Hematopoietic multipotent progenitor cell treated with erythropoietin and hydrocortisone succinate and interleukin-3 and kit ligand, for 8 days (in vitro differentiated cells): ENCODE results near the gene SETD6.
"Not testable (repeated sequence)": the region's sequence is repeated elsewhere in the genome, so short reads cannot be mapped to it uniquely, and the experiment has no call there.

ENCODE experiments used
- DNase-seq: peaks from one replicate; pipeline ENCODE4 v3.0.0-alpha.2; 2015

The SETD6 gene, protein sequence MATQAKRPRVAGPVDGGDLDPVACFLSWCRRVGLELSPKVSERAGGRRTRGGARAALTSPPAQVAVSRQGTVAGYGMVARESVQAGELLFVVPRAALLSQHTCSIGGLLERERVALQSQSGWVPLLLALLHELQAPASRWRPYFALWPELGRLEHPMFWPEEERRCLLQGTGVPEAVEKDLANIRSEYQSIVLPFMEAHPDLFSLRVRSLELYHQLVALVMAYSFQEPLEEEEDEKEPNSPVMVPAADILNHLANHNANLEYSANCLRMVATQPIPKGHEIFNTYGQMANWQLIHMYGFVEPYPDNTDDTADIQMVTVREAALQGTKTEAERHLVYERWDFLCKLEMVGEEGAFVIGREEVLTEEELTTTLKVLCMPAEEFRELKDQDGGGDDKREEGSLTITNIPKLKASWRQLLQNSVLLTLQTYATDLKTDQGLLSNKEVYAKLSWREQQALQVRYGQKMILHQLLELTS

DNA sequence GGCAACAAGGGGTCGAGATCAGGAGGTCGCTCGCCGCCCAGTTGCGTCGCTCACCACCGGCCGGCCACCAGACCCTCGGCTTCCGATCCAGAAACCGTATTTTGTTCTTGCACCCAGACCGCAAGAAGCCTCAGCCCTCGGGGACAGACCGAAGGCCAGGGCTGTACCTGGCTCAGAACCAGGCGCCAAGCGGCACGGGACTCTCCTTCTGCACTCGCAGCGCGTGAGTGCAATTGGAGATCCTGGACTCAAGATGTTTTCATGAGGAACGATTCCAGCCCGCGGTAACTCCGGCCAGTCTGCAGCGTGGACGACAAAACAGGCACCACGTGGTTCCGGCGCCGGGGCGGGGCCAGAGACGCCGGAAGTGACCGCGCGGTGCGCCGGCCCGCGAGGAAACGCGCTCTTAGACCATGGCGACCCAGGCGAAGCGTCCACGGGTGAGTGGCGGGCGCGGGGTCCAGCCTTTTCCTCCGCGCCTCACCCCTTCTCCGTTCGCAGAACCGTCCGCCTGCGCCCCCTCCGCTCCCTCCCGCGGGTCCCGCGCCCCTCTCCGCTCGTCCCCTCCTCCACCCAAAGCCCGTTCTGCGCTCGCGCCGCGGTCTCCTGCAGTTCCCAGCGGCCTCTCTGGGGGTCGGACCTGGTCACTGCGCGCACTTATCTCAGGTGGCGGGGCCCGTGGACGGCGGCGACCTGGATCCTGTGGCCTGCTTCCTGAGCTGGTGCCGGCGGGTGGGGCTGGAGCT lies at the start of gene SETD6:
TSS of gene SETD6 (plus strand) at position 393 of the 746 bp plus-strand sequence. CDS start at position 414, 21 bp downstream.
- DNase-seq, result peak; percentile 86

DNA sequence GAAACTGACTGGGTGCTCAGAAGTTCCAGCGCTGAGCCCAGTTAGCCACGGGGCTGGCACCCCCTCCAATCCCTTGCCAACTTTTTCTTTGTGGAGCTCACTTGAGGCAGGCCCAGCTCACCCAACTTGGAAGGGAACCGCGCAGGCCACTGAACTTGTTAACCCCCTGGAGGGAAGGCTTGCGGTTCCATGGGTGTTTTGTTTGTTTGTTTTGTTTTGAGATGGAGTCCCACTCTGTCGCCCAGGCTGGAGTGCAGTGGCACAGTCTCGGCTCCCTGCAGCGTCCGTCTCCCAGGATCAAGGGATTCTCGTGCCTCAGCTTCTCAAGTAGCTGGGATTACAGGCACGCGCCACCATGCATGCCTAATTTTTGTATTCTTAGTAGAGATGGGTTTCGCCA lies 49.5 kb upstream of the SETD6 start:
- no peak for DNase-seq

DNA sequence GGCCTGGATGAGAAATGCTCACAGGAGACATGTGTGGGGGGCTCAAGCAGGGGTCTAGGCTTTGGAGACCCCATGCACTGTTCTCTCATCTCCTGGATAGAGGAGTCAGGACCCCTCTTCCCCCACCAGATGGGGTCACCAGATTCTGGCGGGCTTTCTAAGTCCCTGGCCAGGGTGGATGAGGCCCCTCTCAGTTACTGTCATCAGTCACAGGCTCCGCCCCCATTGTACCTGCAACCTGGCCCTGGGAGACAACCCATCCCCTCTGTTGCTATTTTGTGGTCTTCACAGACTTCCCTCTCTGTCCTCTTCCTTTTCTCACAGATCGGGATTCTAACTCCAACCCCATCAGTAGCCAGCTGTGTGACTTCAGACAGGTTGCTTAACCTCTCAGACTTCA lies 48.9 kb upstream of the SETD6 start:
- DNase-seq, result no peak

DNA sequence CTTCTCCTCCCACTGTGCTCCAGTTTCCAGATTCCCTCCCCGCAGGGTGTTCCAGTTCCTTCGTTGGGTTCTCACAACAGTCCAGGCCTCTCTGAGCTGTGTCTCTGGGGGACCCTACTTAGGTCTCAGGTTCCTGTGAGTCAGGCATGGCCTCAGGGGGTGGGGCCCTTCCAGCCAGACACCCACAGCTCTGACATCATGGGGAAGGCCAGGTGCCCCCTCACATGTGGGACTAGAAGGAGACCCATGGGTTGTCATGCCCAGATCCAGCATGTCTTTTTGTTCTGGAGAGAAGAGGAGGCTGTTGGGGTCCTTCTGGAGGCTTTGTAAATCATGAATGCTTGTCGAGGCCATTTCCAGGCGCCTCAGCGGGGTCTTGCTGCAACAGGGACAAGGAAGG lies 47.4 kb upstream of the SETD6 start:
- DNase-seq, result no peak

DNA sequence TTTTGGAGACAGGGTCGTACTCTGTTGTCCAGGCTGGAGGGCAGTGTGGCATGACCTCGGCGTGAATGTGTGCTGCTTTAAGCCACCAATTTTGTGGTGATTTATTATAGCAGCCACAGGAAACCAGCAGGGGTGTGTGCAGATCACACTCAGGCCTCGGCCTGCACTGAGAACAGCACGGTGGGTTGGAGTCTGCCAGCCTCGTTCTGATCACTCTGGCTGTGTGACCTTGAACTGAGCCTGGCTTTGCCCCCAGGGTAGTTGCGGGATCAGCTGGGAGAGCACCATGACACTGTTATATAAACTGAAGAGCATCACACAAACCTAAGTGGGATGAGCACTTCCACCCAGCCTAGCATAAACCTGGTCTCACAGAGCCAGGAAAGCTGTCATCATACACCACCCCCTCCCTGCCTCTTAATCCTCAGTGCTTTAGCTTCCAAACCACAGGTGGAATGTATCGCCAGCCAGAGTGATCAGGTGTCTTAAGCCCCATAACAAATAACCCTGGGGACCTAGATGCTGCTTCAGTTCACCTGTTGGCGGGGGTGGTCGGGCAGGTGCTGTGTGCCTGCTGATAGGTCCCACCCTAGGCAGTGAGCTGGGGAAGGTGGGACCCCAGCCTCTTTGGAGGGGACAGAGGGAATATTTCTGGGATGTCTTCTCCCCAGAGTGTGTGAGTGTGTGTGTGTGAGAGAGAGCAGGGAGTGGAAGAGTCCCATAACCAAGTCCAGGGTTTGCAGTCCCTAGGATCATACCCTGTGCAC lies 43.9 kb upstream of the SETD6 start:
- DNase-seq, result no peak

DNA sequence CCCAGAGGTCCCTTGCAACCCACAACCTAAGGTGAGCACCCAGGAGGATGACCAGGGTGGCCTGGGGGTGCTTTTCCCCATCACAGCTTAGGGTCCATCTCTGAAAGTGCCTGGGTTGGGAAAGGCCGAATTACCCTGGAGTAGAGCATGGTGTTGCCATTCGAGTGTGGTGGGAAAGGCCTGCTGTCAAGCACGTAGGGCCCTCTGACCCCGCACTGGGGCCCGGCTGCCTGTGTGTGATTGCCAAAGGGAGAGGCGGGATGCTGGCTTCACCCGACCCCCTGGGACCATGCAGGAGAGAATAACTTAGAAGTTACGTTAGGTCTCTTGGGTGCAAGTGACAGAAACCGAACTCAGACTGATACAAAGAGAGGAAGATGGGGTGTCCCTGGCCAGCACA lies 43.1 kb upstream of the SETD6 start:
- DNase-seq, result no peak

DNA sequence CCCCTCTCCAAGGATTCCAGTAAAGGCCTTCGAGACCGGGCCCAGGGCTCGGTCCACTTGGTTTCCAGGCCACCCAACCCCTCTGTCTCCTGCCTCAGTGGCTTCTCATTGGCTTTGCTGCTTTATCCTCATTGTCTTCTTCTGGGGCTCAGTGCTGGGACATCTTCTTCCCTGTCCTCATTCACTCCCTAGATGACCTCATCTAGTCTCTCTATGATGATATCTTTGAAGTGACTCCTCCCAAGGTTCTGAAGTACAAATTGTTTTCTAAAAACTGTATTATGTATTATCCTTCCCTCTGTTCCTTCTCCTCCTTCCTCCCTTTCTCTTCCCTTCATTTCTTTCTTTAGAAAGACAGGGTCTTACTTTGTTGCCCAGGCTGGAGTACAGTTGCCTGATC lies 42.5 kb upstream of the SETD6 start:
- no peak for DNase-seq

DNA sequence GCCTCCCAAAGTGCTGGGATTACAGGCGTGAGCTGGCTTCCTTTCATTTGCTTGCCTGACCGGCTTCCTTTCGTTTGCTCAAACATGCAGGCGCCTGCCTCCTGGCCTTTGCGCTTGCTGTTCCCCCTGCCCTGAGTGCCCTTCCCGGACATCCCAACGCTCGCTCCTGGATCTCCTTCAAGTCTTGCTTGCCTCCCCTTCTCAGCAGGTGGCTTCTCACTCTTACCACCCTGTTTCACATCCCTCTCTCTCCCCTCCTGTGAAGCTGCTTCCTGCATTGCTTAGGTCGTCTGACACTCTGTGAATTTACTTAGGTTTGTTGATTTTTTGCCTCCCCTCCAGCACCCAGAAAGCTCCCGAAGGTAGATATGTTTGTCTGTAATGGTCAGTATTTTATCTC lies 41.0 kb upstream of the SETD6 start:
- DNase-seq, result no peak

DNA sequence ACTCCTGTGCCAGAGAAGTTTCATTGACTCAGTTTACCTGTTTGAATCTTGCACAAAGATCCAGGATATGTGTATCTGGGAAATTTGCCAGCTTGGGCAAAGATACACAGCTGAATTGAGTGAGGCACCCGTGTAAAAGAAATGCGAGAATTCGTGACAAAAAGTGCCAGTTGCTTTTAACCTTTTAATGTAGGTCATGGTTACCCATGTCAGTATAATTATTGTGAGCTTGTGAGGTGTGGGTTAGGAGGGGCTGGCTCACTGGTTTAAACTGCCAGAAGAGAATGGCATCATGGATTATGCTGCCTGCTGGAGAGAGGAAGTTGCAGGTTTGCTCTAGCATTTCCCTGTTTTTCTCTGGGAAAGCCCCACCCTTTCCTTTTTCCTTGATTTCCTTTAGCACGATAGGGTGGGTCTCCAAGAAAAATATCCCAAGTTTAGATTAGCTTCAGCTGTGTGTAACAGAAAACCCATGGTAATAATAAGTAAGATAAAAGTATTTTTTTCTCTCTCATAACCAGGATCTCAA lies 40.2 kb upstream of the SETD6 start:
- no peak for DNase-seq

DNA sequence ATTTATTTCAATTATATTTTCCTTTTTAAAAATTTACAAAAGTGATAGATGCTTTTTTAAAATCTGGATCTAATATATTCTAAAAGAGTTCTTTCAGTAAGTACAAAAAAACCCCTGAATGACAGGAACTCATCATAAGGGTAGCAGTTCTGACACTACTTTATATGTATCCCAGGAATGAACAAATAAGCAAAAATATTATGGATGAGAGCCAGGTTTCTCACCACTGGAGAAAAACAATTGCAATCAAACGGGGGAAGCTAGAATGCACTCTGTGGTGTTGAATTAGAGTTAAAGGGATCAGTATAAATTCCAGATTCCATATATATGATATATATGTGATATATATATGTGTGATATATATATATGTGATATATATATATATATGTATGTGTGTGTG lies 38.5 kb upstream of the SETD6 start:
- no peak for DNase-seq

DNA sequence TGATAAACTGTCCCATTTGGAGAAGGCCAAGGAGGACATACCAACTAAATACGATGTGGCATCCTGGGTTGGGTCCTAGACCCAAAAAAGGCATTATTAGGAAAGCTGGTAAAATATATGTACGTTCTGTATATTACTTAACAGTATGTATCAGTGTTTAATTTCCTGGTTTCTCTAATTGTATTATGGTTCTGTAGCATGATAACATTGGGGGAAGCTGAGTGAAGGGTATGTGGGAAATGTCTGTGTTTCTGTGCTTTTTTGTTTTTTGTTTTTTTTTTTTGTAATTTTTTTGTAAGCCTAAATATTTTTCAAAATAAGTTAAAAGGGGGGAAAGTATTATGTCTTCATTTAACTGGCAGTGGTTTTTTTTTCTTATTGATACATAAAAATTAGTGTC lies 36.9 kb upstream of the SETD6 start:
- no peak for DNase-seq

DNA sequence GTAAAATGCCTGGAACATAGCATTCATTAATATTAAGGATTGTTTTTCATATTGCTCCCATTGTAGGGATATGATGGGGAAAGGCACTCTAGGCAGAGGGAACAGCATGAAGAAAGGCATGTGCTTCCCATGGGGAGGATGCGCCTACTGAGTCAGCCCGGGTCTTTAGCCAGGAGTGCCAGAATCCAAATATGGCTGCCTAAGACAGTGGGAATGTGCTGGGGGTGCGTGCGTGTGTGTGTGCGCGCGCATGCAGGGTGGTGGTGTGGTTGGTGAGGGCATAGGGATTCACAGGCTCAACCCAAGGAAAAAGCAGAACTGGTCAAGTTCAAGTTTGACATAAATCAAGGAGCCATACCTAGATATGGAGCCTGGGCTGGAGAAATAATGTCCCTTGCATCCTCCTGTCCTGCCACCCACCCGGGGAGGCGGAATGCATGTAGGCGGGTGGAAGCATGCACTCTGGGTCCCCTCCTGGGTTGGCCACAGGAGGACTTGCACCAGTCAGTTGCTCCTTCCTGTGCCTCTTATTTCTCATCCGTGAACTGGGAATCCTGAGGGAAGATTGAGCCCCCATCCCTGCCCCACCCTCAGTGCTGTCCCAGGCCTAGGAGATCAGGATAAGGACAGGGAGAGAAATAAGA lies 34.0 kb upstream of the SETD6 start:
- DNase-seq, result no peak

DNA sequence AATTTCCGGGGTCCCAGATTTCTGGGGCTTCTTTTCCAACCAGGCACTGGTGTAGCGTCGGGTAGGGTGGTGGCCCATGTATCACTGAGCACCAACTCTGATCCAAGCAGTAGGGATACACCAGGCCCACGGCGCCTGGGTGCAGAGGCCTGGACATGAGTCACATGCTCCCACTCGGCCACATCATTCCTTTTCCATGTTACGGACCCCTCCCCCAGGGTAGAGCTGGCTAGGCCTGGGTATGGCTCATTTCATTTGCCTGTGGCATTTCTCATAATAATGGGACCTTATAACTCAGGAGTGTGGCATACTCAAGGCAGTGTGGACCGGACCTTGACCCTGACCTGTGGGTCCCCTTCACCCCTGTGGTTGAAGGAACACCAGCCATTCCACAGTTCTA lies 33.4 kb upstream of the SETD6 start:
- no peak for DNase-seq

DNA sequence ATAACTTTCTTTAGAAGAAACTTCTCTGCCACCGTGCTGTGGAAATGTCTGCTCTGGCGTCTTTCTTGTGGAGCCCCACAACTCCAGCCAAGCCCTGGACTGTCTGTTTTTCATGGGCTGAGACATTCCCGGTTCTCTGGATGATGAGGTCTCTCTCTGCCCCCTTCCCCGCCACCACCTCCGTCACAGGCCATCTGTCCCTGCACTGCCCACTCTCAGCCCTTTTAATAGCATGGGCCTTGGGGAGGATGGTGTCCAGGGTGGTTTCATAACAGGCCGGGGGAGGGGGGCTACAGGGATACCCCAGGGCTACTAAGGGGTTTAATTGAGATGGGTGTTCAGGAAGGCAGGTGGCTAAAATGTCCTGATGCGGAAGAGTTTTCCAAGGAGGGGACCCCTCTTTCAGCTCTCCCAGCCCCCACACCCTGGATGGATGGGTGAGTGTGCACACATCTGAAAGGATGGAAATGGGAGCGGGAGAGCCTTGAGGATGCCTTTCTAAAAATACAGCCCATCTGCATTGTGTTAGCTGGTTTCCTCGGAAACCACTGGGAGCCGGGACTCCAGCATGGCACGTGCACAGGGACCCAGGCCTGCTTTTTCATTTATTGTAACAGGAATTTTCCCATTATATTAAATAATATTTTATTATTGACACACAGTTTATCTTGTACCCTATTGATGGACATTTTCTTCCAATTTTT lies 30.0 kb upstream of the SETD6 start:
- no peak for DNase-seq

DNA sequence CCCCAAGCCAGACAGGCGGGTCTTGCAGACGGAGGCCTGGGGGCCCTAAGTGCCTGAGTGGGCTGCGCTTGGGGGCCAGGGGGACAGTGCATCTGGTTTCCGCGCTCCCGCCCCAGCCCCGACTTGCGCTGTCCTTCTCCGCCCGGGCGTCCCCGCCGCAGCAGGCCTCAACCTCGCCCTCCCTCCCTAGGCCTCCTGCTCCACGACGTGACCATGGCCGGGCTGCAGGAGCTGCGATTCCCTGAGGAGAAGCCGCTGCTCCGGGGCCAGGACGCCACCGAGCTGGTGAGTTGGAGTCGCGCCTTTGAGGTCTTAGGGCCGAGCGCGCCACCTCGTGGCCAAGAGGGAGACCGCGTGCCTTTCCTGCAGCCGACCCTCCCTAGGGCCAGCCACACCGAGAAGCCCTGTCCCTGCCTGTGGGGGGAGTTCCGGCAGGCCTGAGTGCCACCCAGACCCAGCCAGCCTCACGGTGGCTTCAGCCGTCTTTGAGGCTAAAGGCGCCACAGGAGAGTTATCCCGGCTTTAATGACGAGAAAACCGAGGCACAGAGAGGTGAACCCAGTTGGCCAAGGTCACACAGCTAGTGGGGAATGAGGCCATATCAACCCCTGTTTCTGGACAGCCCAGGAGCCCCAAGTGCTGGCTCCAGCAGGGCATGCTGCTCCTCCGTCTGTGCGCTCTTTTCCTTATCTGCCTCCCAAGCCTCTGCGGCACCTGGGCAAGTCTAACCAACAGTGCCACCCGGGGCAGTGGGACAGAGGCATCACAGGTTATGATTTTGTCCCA lies 27.6 kb upstream of the SETD6 start:
- DNase-seq, result peak; percentile 74

DNA sequence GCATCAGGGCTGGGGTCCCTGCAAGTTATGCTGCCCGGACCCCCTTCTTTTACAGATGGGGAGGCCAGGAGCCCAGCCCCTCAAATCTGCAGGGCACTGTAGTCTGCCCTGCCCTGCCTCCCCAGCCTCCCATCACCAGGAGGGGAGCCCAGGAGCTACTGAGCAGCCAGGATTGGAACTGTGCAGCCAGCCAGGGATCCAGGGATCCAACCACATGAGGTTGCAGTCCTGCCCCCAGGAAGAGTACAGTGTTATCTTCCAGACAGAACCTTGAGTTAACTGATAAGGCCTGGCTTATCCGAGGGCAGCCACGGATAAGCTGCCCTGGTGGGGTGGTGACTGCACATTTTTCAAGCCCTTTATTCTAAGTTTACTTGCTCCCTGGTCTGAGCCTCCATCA lies 26.8 kb upstream of the SETD6 start:
- DNase-seq, result peak; percentile 39

DNA sequence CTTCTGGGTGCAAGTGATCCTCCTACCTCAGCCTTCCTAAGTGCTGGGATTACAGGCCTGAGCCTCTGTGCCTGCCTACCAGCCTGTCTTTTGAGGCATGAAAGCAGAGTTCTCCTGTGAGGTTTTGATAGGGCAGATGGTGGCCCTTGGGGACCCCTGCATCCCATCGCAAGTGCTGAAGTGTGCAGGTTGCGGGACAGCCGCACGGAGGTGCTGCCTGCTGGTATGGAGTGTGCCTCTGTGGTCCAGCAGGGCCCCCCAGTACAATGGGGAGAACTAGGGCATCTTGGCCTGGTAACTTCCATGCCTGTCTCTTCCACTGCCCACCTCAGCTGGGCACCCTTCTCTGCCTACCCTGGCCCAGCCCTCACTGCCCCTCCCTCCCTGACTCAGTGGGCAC lies 25.3 kb upstream of the SETD6 start:
- DNase-seq, result no peak

DNA sequence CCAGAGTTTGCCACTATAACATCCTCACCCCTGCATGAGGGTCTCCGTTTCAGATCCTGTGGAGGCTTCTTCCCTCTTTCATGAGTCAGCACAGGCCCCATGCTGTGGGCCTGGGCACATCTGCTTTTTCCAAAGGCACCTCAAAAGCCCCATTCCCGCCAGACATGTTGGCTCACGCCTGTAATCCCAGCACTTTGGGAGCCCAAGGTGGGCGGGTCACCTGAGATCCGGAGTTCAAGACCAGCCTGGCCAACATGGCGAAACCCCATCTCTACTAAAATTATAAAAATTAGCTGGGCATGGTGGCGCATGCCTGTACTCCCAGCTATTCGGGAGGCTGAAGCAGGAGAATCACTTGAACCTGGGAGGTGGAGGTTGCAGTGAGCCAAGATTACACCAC lies 24.8 kb upstream of the SETD6 start:
- DNase-seq, result not testable (repeated sequence)

DNA sequence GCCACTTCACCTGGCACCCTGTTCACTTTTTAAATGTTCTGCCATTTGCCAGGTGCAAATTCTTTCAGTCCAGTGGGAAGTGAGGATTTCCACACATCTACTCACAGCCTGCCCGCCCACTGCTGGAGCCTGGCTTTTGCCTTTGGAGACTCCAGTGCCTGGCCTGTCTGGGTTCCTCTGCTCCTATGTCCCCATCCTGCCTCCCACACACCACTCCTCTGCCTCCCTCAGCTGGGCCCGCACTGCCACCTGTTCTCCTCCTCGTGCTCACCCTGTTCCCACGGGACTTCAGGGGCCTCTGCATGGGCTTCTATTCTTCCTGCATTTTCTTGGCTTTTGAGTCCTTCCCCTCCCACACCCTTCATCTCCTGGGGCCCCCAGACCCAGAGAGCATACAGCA lies 23.3 kb upstream of the SETD6 start:
- DNase-seq, result no peak

DNA sequence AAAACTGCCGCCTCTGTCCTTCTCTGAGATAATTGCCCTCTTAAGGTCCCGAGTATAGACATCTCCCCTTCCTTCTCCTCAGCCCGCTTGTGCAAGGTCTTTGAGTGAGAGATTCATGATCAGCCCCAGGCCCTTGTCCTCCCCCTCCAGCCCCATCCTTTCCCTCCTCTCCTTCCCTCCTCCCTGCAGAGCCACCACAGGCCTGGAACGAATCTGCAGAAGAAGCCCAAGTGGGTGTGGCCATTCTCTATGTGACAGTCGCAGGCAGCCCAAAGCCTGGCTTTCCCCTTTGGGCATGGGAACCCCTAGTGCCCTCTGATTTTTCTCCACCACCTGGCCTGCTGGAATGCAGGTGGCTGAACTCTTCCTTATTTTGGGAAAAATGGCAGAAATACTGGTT lies 22.6 kb upstream of the SETD6 start:
- no peak for DNase-seq

DNA sequence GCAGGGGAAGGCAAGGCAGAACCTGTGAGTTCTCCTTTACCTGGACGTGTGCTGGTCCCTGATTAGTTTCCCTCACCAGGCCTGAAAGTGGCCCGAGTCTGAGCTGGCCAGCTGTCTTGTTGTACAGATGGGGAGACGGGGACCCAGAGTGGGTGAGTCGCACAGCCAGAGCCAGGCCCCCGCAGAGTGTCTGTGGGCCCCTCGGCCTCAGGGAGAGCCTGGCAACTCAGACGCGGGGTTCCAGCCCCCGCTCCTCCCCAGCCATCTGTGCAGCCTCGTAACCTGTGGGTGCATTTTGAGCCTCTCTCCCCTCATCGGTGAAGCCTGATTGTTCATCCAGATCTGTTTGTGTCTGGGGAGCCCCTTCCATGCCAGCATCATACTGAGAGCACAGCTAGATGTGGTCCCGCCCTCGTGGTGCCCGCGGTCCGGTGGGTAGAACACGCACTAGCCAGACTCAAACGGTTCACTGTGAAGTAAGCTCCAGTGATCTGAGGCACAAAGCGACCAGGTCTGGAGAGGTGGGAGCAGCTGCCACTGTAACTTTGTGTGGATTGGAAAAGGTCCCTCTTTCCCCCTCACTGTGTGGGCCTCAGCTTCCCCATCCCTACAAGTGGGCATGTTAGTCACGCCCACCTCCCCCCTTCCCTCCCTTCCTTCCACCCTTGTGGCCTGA lies 21.4 kb upstream of the SETD6 start:
- DNase-seq, result no peak
